Glomerular visceral epithelial cell (primary cell): Measurements from ENCODE around the gene COX7A2L.
"Not testable (repeated sequence)": the region's sequence is repeated elsewhere in the genome, so short reads cannot be mapped to it uniquely, and the experiment has no call there.

Experiments
- DNase-seq: peaks from one replicate; pipeline ENCODE4 v3.0.0-alpha.2; 2016; ENCODE audit errors: extremely low spot score

The COX7A2L gene, protein sequence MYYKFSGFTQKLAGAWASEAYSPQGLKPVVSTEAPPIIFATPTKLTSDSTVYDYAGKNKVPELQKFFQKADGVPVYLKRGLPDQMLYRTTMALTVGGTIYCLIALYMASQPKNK

GRCh38 chr2:42360890-42361727 is at the start of gene COX7A2L:
Gene COX7A2L (minus strand): TSS chr2:42361217. CDS start chr2:42361161, 56 bp downstream.
- DNase-seq, result peak; percentile 96

- DNase-seq, result no peak
These were observed 47.0 kb upstream of the COX7A2L start for GRCh38 chr2:42408009-42408408.

DNA sequence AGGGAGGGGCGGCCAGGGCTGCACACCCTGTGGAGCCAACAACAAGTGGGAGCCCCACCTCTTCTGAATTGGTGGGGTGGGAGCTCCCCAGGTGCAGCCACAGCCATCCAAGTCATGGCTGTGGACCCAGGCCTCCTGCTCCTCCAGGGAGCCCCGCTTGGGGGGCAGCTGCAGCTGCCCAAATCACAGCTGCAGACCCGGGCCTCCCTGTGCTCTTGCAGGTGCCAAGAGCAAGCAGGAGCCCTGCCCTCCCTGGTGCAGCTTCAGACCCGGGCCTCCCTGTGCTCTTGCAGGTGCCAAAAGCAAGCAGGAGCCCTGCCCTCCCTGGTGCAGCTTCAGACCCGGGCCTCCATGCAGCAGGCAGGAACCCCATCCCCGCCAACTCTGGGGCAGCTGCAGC is 46.5 kb upstream of the COX7A2L start:
- no peak for DNase-seq

DNA sequence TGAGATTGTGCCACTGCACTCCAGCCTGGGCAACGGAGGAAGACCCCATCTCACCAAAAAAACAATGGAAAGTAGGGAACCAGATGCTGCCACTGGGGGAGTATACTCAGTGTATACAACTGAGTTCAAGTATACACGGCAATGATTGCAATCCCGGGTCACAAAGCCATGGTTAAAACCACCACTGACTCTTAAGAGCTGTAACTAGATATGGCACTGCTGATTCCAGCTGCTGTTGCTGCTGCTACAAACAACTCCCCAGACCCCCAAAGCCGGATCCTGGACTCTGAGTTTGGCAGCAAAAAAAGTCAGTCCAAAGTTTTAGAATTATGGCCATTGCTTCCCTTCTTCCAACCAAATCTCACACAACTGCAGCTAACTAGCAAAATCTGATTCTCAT is 43.7 kb upstream of the COX7A2L start:
- DNase-seq, result no peak

DNA sequence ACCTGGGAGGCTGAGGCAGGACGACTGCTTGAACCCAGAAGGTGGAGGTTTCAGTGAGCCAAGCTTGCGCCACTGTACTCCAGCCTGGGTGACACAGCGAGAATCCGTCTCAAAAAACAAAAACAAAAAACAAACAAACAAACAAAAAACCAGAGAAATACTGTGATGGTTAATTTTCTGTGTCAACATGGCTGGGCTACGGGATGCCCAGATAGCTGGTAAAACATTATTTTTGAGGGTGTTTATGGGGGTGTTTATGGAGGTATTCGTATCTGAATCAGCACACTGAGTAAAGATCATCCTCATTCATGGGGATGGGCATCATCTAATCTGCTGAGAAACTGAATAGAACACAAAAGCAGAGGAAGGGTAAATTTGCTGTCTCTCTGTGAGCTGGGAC is 40.8 kb upstream of the COX7A2L start:
- DNase-seq, result no peak

DNA sequence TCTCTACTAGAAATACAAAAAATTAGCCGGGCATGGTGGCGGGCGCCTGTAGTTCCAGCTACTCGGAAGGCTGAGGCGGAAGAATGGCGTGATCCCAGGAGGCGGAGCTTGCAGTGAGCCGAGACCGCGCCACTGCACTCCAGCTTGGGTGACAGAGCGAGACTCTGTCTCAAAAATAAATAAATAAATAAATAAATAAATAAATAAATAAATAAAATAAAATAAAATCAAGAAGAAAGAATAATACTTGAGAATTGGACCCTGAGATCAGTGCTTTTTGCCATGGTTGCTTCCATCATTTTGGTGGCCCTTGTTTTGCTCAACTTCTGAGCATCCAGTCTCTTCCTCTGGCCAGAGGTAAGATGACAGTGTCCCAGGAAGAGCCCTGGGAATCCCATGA is 37.0 kb upstream of the COX7A2L start:
- not testable (repeated sequence) for DNase-seq

DNA sequence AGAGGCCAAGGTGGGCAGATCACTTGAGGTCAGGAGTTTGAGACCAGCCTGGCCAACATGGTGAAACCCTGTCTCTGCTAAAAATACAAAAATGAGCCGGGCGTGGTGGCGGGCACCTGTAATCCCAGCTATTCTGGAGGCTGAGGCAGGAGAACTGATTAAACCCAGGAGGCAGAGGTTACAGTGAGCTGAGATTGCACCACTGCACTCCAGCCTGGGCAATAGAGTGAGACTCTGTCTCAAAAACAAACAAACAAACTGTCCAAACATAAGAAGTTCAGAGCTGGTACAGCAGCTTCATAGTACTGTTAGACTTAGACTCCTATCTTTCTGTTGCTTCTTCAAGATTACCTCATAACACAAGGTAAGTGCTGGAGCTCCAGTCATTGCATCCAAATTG is 32.3 kb upstream of the COX7A2L start:
- not testable (repeated sequence) for DNase-seq

GRCh38 chr2:42392191-42392590 is 31.2 kb upstream of the COX7A2L start:
- DNase-seq, result no peak

DNA sequence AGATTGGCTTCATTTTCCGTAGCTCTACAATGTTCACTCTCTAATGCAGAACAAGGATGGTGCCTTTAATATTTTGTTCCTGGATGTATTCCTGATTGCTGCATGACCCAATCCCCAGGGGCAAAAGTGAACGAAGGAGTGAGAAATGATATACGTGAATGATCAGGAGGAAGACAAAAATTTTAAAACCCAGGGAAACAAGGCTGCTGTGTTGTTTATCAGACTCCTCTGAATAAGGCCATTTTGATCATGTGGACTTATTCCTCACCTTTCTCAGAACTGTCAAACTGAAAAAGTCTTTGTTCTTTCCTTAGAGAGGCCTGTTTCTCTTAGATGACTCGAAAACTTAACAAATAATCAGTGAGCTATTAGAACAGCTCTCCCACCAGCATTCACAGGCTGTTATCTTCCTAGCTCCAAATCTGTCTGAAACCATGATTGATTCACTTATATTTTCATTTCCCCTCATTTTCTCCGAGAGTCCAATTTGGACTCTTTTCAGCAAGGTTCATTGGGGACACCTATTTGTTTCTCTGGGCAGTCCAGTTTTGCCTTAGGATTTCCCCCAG is 29.5 kb upstream of the COX7A2L start:
- DNase-seq, result no peak

DNA sequence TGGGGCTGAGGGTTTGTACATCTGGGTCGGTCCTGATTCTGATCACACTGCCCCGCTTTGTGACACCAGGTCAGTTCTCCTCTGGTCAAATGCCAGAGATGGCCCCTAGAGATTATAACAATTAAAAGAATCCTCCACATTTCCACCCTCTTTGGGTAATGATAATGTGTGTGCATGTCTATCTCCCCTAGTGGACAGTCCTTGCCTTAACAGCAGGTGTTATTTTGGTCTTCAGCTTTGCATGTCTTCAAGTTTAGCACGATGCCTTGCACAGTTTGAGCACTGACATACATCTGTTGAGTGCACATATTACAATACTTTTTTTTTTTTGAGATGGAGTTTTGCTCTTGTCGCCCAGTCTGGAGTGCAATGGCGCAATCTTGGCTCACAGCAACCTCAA is 25.7 kb upstream of the COX7A2L start:
- DNase-seq, result no peak

DNA sequence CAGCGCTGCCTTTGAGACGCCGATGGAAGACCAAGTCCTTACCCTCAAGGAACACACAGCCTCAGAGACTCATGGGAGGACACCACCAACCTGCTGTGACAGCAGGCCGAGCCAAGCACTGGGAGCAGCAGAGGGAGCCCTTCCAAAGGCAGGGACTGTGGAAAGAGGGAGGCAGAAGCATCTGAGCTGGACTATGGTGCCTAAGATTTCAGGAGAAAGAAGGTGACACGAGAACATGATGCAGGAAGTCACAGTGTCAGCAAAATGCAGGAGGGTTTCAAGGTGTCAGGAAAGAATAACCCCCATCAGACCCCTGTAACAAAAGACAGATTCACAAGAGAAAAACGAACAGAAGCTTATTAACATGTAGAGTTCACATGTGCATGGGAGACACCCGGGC is 24.2 kb upstream of the COX7A2L start:
- peak; percentile 20 for DNase-seq

GRCh38 chr2:42383855-42384530 is 23.0 kb upstream of the COX7A2L start:
- DNase-seq, result no peak

DNA sequence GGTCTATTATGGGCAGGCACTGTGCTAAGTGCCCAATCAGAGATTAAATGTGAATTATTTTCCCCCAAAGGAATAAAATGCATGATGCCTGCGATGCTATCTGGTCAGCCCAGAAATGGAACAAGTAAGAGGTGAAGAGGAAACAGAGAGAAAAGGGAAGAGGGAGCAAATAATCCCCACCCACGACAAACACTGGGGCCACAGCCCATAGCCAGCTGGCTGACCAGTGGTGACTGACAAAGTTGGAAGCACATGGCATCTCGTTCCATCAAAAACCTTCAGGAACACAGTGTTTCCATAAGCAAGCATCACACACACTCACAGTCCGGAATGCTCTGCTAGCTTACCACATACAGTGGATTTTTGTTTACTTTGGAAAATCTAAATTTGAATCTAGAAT is 21.1 kb upstream of the COX7A2L start:
- no peak for DNase-seq

GRCh38 chr2:42380026-42380425 is 19.0 kb upstream of the COX7A2L start:
- DNase-seq, result not testable (repeated sequence)

DNA sequence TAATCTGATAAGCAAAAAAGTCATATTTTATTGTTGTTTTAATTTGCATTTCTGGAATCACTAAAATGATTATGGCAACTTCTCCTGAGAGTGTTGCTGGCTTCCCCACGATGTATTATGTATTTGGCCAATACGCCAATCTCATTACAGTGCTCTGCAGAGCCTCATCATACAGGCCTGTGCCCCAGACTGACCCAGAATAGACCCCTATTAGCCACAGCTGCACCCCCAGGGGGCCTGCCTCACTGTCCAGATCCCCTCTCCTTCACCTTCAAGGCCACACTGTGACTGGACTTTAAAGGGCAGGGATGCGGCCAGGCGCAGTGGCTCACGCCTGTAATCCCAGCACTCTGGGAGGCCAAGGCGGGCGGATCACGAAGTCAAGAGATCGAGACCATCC is 17.4 kb upstream of the COX7A2L start:
- DNase-seq, result no peak

- DNase-seq, result no peak
These were observed 15.7 kb upstream of the COX7A2L start for GRCh38 chr2:42376758-42377157.

- no peak for DNase-seq
These were observed 11.6 kb upstream of the COX7A2L start for GRCh38 chr2:42372474-42373200.

DNA sequence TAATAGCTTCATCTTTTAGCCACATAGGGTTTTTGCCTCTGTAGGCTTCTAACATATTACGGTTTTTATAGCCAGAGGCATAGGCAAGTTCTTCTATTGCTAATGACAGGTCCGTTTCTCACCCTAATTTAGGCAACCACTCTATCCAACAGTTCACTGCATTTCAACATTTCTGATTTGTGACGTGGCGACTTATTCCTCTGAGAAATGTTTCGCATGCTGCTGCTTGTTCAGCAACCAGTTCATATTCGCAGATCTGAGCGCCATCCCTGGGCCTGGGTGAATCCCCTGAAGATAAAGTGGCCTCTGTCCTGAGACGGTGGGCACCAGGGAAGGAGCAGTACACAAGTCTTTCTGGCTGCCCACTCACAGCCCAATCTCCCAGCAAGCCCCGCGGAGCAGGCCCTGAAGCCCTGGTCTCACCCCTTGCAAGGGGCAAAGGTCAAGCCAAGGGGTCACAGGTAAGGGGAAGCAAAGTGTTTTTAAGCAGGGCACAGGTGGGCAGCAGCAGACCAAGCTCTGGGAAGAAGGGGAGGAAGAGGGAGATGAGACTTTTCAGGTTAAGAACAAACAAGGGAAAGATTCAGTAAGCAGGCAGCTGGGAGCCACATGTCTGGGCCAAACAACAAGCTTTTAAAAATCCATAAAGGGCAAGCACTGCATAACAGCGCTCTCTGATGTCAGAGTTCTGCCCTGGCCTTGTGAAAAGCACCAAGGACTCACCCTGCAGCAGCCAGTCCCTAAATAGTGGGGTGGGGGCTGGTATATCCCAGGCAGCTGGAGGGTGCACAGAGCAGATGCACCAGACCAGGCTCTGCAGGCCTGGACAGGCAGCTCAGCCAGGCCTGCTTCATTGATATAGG is 10.8 kb upstream of the COX7A2L start:
- no peak for DNase-seq

DNA sequence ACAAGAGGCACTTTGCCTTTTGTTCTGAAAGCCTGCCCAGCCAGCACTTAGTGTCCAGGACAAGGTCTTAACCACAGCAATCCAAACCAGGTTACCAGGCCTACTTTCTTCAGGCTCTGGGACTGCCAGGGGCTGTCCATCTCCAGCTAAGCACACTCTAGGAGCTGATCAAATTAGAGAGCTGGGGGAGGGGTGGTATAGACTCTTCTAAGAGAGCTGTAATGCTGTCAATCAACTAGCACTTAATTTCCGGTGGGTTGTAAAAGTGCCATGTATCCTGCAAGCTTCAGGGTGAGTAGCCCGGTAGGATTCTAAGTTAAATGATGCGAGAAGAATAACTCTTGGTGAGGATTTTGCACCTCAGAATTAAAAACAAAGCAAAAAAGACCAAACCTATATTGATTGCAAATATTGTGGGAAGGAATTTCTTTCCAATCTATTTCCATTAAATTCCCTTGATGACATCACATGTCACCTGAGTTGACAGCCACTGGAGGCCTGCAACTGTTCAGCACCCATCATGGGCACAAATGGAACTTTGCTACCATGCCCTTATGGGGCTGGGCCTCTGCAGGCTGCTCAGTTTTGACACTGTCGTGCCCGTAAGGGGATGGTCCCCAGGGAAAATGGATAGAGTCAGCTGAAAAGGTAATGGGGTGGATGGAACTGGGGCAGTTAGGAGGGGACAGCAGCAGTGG is 8.7 kb upstream of the COX7A2L start:
- no peak for DNase-seq

- DNase-seq, result no peak
These were observed 8.0 kb upstream of the COX7A2L start for GRCh38 chr2:42368817-42369531.
